GM19043 (cell line): ENCODE data around the gene CLMP.
"Not testable (repeated sequence)": the region's sequence is repeated elsewhere in the genome, so short reads cannot be mapped to it uniquely, and the experiment has no call there.

ENCODE experiments used
- ATAC-seq: cut with Tn5 transposase; IDR thresholded peaks from one replicate; pipeline ENCODE4 v1.9.1; 2021; ENCODE audit warnings: low read depth; ENCODE audit not compliant: unreplicated experiment

CLMP gene

DNA sequence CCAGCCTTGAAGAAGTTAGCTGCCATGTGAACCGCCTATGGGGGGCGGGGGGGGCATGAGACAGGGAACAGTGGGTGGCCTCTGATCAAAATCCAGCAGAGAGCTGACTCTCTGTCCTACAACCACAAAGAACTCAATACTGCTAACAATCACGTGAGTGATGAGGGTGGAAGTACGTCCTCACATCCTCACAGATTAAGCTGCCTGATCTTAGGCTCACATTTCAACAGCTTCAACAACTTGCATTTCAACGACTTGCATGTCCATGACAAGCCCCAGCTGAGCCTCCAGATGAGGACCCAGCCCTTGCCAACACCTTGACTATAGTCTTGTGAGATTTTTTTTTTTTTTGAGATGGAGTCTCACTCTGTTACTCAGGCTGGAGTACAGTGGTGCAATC is 51.6 kb downstream of the CLMP start:
- no peak for ATAC-seq

DNA sequence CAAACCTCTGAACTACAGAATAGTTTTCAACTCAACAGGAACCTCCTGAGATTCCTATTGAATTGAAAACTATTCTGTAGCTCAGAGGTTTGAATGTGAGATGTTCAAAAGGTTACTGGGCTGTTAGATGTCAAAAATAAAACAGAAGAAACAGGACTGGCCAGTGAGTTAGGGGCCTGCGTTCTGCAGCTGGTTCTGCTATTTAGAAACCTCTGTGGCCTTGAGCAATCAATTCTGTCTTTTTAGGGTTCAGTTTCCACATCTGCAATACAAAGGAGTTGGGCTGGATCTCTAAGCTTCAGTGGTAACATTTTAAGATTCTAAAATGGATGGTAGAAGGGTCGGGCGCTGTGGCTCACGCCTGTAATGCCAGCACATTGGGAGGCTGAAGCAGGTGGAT is 55.8 kb downstream of the CLMP start:
- ATAC-seq: no peak

DNA sequence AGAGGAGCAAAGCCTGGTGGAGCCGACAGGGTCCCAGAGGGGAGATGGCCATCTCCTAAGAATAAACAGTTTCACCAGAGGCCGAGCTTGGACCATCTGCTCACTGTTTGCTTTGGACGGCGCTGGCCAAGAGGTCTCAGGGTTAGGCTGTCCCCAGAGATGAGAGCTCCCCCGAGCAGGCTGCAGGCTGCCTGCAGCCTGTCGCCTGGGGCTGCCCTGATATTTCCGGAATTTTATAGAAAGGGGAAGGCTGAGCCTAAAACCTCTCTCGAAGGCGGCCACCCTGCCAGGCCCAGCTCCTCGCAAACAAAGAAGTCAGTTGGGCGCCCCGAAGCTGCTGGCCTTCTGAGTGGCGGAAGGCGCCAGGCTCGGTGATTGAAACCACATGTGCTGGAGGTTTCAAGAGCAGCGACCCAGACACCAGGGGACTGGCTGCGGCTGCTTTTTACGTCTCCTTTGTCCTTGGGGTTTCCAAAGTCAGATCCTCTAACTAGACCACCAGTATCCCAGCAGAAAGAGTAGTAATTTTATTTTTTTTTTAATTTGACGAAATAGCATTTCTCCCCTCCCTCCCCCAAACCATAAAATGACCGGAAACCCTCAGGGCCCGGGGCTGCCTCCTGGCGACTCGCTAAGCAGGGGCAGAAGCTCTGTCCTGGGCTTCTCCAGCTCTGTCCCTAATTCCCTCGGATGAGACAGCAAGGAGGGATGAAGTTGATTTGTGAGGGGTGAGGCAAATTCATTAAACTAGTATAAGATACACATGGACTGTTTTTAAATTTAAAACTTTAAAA is 57.4 kb downstream of the CLMP start:
- ATAC-seq: no peak

GRCh38 chr11:123135863-123136446 is 59.1 kb downstream of the CLMP start:
- no peak for ATAC-seq

GRCh38 chr11:123132881-123133280 is 62.2 kb downstream of the CLMP start:
- ATAC-seq: no peak

DNA sequence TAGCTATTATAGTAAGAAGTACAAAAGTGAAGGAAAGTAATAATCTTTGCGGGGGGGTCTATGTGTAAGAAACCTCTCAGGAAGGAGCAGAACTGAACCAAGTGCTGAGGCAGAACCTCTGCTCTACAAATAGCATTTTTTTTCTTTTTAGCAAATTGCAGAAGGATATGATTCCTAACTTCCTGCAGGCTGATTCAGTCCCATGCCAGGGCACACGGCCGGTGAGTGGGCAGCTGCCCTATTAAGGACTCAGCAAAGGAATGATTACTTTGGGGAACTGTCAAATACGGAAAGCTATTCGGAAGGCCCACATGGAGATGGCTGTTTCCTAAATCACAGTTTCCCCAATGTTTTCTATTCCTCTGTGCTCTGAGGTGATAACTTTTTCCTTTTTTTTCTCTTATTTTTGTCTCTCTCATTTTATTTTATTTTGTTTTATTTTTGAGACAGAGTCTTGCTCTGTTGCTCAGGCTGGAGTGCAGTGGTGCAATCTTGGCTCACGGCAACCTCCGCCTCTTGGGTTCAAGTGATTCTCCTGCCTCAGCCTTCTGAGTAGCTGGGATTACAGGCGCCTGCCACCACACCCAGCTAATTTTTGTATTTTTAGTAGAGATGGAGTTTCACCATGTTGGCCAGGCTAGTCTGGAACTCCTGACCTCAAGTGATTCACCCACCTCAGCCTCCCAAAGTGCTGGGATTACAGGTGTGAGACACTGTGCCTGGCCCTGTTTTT is 62.8 kb downstream of the CLMP start:
- ATAC-seq: not testable (repeated sequence)

GRCh38 chr11:123129920-123130319 is 65.1 kb downstream of the CLMP start:
- no peak for ATAC-seq

DNA sequence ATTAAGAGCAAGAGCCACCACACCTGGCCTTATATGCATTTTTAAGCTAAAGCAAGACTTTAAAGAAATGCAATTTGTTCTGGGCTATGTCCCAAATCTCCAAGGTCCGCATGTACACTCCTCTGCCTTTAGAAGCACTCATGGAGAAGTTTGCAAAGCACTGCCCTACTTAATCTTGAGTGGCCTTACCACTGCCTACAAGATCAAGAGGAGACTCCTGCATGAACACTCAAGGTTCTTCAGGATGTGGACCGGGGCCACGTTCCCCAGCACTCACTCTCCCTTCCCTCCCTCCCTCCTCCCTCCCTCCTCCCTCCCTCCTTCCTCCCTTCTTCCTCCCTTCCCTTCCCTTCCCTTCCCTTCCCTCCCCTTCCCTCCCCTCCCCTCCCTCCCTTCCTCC is 69.9 kb downstream of the CLMP start:
- ATAC-seq: no peak

DNA sequence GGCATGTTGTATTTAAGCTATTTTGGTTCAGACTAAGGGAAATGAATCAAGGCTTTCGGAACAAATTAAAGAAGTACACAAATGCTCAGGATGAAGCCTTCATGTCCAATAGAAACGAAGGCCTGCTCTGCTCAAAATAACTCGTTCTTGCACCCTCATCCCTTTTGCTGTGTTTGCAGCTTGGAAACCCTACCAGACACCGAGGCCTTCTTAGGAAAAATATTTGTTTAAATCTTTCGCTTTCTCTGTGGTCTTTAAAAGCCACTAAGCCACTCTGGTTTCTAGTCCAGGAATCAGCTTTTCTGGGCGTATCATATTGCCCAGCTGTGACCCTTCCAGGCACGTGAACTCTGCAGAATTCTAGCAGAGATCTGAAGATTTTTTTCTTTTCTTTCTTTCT is 72.2 kb downstream of the CLMP start:
- no peak for ATAC-seq

DNA sequence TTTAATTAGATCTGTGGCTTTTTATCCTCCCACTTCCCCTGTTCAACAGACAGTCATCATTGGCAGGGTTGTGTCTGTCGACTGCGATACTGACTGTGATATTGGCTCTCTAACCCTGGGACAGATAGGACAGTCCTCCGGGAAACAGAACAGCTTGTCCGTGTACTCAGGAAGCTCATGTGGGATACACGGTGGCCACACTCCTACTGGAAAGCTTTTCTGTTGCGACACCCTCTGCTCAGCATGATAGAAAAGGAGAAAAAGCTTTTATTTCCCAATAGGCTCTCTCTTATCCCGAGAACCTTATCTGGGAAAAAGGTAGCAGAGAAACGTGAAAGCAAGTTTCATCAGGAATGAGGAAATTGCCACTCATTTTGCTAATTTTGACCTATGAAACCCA is 72.7 kb downstream of the CLMP start:
- no peak for ATAC-seq

- ATAC-seq: no peak
Observed at GRCh38 chr11:123116486-123116885, 78.6 kb downstream of the CLMP start.

DNA sequence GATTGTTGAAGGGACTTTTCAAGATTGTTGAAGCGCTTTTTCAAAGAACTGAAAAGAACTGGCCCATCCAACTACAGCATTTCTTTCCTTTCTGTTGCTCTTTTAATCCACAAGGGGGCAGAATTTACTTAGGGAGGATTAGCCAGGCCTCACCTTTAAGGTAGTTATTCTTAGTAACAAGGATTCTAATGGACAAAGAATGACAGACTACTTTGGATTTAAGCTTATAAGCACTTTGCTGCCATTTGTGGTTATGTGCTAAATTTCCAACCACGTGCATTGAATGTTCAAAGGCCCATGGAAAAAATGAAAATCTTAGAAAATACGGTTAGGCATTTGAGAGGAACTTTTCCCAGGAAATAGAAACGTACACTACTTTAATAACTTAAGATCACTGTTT is 83.6 kb downstream of the CLMP start:
- ATAC-seq: no peak

- ATAC-seq: no peak
Observed at GRCh38 chr11:123110397-123110796, 84.7 kb downstream of the CLMP start.

- ATAC-seq: no peak
Observed at GRCh38 chr11:123107945-123108495, 87.0 kb downstream of the CLMP start.

GRCh38 chr11:123104697-123105096 is 90.4 kb downstream of the CLMP start:
- ATAC-seq: no peak

DNA sequence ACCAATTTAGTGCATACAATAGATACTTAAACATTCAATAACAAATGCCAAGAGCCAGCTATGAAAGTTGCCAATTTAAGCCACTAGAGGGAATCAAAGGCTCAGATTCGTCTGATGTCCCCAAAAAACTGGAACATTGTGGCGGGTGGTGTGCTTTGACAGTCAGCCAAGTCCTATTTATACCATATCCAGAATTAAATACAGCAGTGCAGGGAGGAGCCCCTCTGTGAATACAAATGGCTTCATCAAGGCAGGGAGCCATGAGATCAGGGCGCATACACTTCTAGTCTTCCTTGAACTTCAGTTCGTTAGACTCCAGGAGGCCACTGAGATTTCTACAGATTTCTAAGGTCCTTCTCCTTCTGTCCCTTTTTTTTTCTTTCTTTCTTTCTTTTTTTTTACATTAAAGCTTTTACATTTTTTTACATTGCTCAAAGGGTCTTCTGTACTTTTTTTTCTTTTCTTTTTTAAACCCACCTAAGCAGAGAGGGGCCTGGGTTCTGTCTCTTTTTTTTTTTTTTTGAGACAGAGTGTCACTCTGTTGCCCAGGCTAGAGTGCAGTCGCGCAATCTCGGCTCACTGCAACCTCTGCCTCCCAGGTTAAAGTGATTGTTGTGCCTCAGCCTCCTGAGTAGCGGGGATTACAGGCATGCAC is 91.6 kb downstream of the CLMP start:
- ATAC-seq: no peak

GRCh38 chr11:123100379-123101085 is 94.5 kb downstream of the CLMP start:
- no peak for ATAC-seq

DNA sequence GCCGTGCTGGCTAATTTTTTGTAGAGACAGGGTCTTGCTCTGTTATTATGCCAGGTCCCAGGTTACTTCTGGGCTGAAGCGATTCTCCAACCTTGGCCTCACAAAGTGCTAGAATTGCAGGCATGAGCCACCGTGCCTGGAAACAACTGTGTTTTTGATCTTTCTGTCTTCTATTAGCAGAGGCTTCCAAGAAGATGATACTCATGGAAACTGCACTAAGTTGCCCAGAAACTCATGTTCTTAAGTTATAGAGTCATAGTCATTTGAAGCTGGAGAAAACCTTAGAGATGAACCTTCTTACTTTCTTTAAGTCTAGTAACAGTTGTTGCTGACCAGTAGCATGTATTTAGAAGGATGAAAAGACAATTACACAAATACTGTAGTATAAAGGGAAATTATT is 96.1 kb downstream of the CLMP start:
- ATAC-seq: no peak

DNA sequence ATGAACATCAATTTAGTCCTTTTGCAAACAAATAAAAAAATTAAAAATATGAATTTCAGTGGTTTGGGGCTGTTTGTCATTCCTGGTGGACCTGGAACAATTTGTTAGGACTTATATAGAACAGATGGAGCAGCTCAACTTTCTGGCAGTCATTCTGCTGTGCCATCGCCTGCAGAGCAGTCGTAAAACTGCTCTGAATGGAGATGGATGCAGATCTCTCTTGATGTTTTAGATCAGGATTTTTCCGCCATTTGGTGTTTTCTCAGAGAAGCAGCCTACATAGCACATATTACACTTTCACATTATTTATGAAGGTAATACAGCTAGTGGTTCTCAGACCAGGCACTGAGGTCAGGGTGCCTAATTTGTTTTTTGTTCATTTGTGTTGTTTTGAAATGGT is 101.3 kb downstream of the CLMP start:
- no peak for ATAC-seq

GRCh38 chr11:123091506-123091905 is 103.5 kb downstream of the CLMP start:
- ATAC-seq: no peak
